MM.1S (cell line): ENCODE measurements around the gene G6PD.

Experiments used
- DNase-seq: peaks from one replicate; pipeline ENCODE4 v3.0.0-alpha.2; 2015
- H2AFZ ChIP-seq: fragments of 300-600 bp; sonication (generic); 2 replicates; pipeline ENCODE4 v1.6.0; 2016; ENCODE audit warnings: antibody characterized with exemption, low read length
- H3F3A ChIP-seq: fragments of 300-600 bp; sonication (generic); 2 replicates; pipeline ENCODE4 v1.6.1; 2016; ENCODE audit warnings: mild to moderate bottlenecking, antibody characterized with exemption, low read length, moderate library complexity, mixed read lengths; ENCODE audit not compliant: insufficient read depth
- H3K27ac ChIP-seq: fragments of 300-600 bp; sonication (generic); 2 replicates; pipeline ENCODE4 v1.5.1; 2016; ENCODE audit warnings: mild to moderate bottlenecking, low read length
- H3K27me3 ChIP-seq: fragments of 300-600 bp; sonication (generic); replicated peaks from 2 replicates; pipeline ENCODE4 v1.6.0; 2016; ENCODE audit warnings: low read length; ENCODE audit not compliant: insufficient read depth
- H3K36me3 ChIP-seq: fragments of 300-600 bp; sonication (generic); replicated peaks from 2 replicates; pipeline ENCODE4 v1.6.1; 2016; ENCODE audit warnings: mild to moderate bottlenecking, low read length, mixed read lengths; ENCODE audit not compliant: insufficient read depth
- H3K4me1 ChIP-seq: fragments of 300-600 bp; sonication (generic); 2 replicates; pipeline ENCODE4 v1.6.1; 2016; ENCODE audit warnings: low read length, mixed read lengths
- H3K4me2 ChIP-seq: fragments of 300-600 bp; sonication (generic); 2 replicates; pipeline ENCODE4 v1.6.0; 2016; ENCODE audit warnings: low read depth, low read length
- H3K4me3 ChIP-seq: fragments of 300-600 bp; sonication (generic); 2 replicates; pipeline ENCODE4 v1.5.1; 2016; ENCODE audit warnings: low read length, mixed read lengths
- H3K79me2 ChIP-seq: fragments of 300-600 bp; sonication (generic); 2 replicates; pipeline ENCODE4 v1.6.1; 2016; ENCODE audit warnings: mixed run types, low read length, mixed read lengths
- H3K9ac ChIP-seq: fragments of 300-600 bp; sonication (generic); 2 replicates; pipeline ENCODE4 v1.6.1; 2016; ENCODE audit warnings: low read length, mixed read lengths
- H3K9me2 ChIP-seq: fragments of 300-600 bp; sonication (generic); replicated peaks from 2 replicates; pipeline ENCODE4 v1.6.1; 2016; ENCODE audit warnings: mild to moderate bottlenecking, low read length, mixed read lengths; ENCODE audit not compliant: insufficient read depth
- H3K9me3 ChIP-seq: fragments of 300-600 bp; sonication (generic); replicated peaks from 2 replicates; pipeline ENCODE4 v1.6.1; 2016; ENCODE audit warnings: mild to moderate bottlenecking, low read length, mixed read lengths; ENCODE audit not compliant: insufficient read depth
- H4K20me1 ChIP-seq: fragments of 300-600 bp; sonication (generic); 2 replicates; pipeline ENCODE4 v1.6.1; 2016; ENCODE audit warnings: mild to moderate bottlenecking, low read length, moderate library complexity, mixed read lengths; ENCODE audit not compliant: insufficient read depth
- CTCF ChIP-seq: fragments of 300-600 bp; sonication (generic); IDR thresholded peaks from 2 replicates; pipeline ENCODE4 v1.5.1; 2016; ENCODE audit warnings: antibody characterized with exemption, low read length, mixed read lengths
- EZH2 ChIP-seq: fragments of 300-600 bp; sonication (generic); optimal IDR thresholded peaks from 2 replicates; pipeline ENCODE3; 2017; ENCODE audit warnings: low read depth, mild to moderate bottlenecking, antibody characterized with exemption, low read length, mixed read lengths
- EZH2phosphoT487 ChIP-seq: fragments of 300-600 bp; sonication (generic); IDR thresholded peaks from 2 replicates; pipeline ENCODE4 v1.6.1; 2018; ENCODE audit warnings: antibody characterized with exemption, low read length

G6PD gene

GRCh38 chrX:154549766-154550165, 3.1 kb upstream of the G6PD start:
- DNase-seq: no peak
- H3F3A ChIP-seq: no peaks in the 10 kb centered on the region
- TF ChIP-seq CTCF (no peak), EZH2 (no peak), EZH2phosphoT487 (no peak)
- no peaks in the 10 kb centered on the region for H3K27me3 ChIP-seq
- no peak overlapping the region for H3K4me3 ChIP-seq
- no peaks in the 10 kb centered on the region for H3K9me2 ChIP-seq
- no peaks in the 10 kb centered on the region for H3K9me3 ChIP-seq
- no peak overlapping the region for H3K27ac ChIP-seq
- peaks cover 48% of the 10 kb centered on the region for H3K79me2 ChIP-seq
- H3K4me1 ChIP-seq: 0 out of 2 replicates have a peak, but pooled peaks cover 4% of the 10 kb centered on the region
- no peak overlapping the region for H3K4me2 ChIP-seq
- H3K36me3 ChIP-seq: no peaks in the 10 kb centered on the region
- H3K9ac ChIP-seq: no peak overlapping the region
- H2AFZ ChIP-seq: no peak overlapping the region
- H4K20me1 ChIP-seq: no peaks in the 10 kb centered on the region

GRCh38 chrX:154548028-154548316, 1.3 kb upstream of the G6PD start:
- Histone ChIP-seq H3K4me3 (peak overlapping the region; percentile 94), H3K79me2 (peaks cover 38% of the 10 kb centered on the region), H3K9ac (peak overlapping the region; percentile 74), H3K9me3 (no peaks in the 10 kb centered on the region), H3K4me1 (0 out of 2 replicates have a peak, but pooled peaks cover 4% of the 10 kb centered on the region), H3K4me2 (peak overlapping the region; percentile 48), H3K9me2 (no peaks in the 10 kb centered on the region), H3F3A (no peaks in the 10 kb centered on the region), H4K20me1 (no peaks in the 10 kb centered on the region), H3K36me3 (no peaks in the 10 kb centered on the region), H3K27me3 (no peaks in the 10 kb centered on the region), H2AFZ (peak overlapping the region; percentile 77; the same call in 1 of the 2 replicates), H3K27ac (peak overlapping the region; percentile 85; the same call in 1 of the 2 replicates)
- TF ChIP-seq CTCF (no peak), EZH2 (no peak), EZH2phosphoT487 (no peak)
- no peak for DNase-seq

- Histone ChIP-seq H3F3A (no peaks in the 10 kb centered on the region), H4K20me1 (no peaks in the 10 kb centered on the region), H3K4me1 (0 out of 2 replicates have a peak, but pooled peaks cover 4% of the 10 kb centered on the region), H3K4me3 (peak within 1 kb of the TSS; percentile 94), H3K9me2 (no peaks in the 10 kb centered on the region), H3K79me2 (peaks cover 38% of the 10 kb centered on the region), H3K27ac (peak within 1 kb of the TSS; percentile 85), H3K4me2 (peak within 1 kb of the TSS; percentile 94), H3K27me3 (no peaks in the 10 kb centered on the region), H3K9me3 (no peaks in the 10 kb centered on the region), H3K9ac (peak within 1 kb of the TSS; percentile 74), H2AFZ (peak within 1 kb of the TSS; percentile 77), H3K36me3 (no peaks in the 10 kb centered on the region)
- DNase-seq: peak; percentile 86
- no peak for TF ChIP-seq CTCF
- no peak for TF ChIP-seq EZH2phosphoT487
- TF ChIP-seq EZH2: no peak
Measured at GRCh38 chrX:154547245-154548027, 790 bp upstream of the G6PD start, which contains the start of gene IKBKG. Gene IKBKG (plus strand): TSS chrX:154547620. CDS start chrX:154552003, 4,383 bp downstream.
